ENCODE measurements around the gene OCSTAMP.

OCSTAMP gene

GRCh38 chr20:46509523-46509922, 40.9 kb downstream of the OCSTAMP start:
- DNase-seq = no peak

GRCh38 chr20:46507760-46508407, 42.6 kb downstream of the OCSTAMP start:
- DNase-seq = no peak

GRCh38 chr20:46505506-46505905, 44.9 kb downstream of the OCSTAMP start:
- DNase-seq = no peak

GRCh38 chr20:46501961-46502360, 48.5 kb downstream of the OCSTAMP start:
- DNase-seq = no peak

- DNase-seq = no peak
Measured at GRCh38 chr20:46501337-46501942, 49.0 kb downstream of the OCSTAMP start.

GRCh38 chr20:46494077-46494476, 56.4 kb downstream of the OCSTAMP start:
- DNase-seq = no peak

GRCh38 chr20:46491354-46491753, 59.1 kb downstream of the OCSTAMP start:
- no peak for DNase-seq

Measured in activated CD8-positive, alpha-beta memory T cell treated with anti-CD3 and anti-CD28 coated beads, Interleukin-2, amount 50 U/mL, for 48 hours (primary cell).